T-helper 9 cell (primary cell): ENCODE data around the gene TPM2.

Experiments
- DNase-seq: peaks from one replicate; pipeline ENCODE4 v3.0.0-alpha.2; 2020

Gene TPM2

GRCh38 chr9:35691757-35692301 is 2.1 kb upstream of the TPM2 start:
- no peak for DNase-seq

GRCh38 chr9:35691334-35691650 is 1.6 kb upstream of the TPM2 start:
- DNase-seq = no peak

DNA sequence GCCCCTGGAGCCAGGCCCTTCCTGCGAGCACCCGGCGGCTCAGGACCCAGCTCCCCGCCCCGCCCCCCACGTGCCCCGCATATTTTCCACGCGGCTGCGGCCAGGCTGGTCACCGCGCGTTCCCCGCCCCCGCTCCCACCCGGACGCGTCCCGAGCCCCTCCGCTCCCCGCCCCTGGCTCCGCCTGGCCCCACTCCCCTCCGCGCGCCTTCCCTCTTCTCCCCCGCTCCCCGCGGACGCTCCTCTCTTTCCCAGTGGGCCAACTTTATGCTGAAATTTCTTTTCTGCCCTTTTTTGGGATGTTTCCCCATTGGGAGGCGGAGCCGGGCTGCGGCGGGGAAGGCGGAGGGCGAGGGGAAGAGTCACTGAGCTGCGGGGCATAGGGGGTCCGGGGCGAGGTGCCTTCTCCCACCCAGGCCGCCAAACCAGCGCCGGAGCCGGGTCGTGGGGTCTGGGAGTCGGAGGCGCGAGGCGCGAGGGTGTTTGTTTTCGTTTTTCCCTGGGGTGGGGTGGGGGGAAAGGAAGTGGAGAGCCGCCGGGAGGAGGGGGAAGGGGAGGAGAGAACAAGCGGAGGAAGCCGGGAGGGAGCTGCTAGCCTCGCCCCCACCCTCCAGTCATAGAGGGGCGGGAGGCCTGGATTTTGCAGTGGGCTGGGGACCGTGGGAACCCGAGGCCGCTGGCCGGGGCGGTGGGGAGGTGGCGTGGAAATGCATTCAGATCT is 1.0 kb upstream of the TPM2 start:
- peak; percentile 30 for DNase-seq

DNA sequence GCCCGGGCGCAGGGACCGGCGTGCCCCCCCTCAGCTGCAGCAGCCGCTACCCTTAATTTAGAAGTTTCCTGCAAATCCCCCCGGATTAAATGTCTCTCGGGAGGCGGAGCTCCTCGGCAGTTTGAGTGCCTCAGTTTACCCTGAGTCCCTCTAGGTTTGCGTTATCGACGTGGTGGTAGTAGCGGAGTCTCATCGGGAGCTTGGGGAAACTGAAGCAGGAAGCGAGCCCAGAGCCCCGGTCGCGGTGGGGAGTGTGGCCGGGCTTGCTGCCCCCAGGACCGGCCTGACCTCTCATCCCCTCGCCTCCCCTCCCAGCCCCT is 529 bp upstream of the TPM2 start:
- DNase-seq = no peak

DNA sequence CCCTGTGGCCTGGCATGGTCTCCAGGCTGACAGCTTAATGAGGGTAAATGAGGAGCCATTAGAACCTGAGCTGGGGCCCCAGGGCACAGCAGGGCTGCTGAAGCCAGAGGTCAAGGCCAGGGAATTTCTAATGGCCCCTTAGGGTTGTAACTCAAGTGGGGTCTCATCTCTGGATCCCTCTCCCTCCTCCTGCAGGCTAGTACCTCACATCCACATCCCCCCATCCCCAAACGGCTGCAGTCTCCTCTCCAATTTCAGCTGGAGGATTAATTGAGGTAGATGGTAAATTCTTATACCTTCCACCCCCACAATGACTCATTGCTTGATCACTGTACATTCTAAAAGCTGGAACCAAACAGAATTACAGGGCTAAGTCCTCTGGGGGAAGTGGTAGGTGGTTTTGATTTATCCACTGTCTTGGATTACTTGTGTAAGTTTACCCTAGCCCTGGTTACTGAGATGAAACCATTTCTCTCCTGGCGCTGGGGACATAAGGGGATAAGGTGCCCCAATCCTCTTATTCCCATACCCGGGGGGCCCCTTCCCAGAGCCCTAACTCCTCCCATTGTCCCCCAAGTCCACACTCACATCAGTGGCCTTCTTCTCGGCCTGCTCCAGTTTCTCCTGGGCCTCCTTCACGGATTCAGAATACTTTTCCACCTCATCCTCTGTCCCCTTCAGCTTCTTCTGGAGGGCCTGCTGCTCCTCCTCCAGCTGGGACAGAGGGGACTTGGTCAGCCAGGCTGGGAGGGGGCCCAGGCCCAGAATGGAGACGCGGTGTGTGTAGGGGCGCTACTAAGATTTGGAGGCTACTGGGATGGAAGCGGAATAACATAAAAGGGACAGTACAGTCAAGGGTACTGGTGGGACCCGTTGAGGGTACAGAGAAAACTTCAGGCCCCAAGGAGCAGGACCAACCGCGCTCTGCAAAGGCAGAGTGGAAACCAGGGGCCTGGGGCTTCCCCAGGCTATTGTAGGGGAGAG is 875 bp downstream of the TPM2 start:
- DNase-seq = no peak

- no peak for DNase-seq
Observed at GRCh38 chr9:35687972-35688557, 1.7 kb downstream of the TPM2 start.

DNA sequence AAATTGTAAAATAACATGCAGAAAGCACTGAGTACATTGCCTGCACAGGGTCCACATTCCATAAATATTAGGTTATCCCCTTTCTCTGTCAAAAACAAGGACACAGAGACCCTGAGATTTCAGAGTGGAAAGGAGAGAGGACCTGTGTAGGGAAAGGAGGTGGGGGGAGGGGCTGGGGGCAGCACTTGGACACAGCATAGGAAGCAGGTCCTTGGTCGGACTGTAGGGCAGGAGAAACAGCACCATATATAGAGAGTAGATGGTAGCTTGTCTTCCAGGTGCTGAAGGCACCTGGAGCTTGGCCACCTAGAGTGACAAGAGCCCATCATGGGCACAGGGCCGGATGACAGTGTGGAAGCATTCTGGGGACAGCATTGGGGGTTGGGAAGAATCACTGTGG is 2.4 kb downstream of the TPM2 start:
- no peak for DNase-seq

GRCh38 chr9:35686222-35687203 is 3.2 kb downstream of the TPM2 start:
- no peak for DNase-seq

- DNase-seq = no peak
Observed at GRCh38 chr9:35685506-35685905, 4.2 kb downstream of the TPM2 start.

DNA sequence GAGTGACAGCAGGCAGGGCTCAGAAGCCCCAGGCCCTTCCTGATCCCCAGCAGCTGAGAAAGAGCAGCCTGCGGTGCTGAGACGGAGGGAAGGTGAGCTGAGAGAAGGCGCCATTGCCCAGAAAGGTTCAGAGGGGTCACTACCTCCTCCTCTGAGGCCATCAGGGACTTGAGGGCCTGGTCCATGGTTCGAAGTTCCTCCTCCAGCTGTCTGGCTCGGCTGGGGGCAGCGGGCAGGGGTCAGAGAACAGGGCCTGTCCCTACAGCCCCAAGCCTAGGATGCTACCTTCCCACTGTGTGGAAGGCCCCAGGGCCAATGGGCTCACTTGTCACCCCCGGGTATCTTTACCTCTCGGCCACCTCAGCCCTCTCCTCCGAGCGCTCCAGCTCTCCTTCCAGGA is 4.8 kb downstream of the TPM2 start:
- DNase-seq = no peak

DNA sequence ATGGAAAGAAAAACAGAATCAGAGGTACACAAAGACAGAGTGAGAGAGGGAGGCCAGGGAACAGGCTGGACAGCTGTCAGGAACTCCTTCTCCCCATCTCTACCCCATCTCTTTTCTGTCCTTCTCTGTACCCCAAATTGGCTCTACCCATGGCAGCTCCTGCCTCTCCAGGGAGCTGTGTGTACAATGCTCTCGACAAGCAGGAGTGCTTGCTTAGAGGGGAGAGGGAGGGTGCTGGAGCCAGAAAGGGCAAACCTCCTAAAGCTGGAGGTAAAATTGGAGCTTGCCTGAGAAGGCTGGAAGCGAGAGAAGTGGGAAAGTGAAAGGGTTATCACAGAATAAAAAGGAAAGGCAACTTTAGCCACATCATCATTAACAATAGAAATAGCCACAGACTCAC is 6.4 kb downstream of the TPM2 start:
- DNase-seq = no peak

- DNase-seq = no peak
Observed at GRCh38 chr9:35682520-35683315, 7.0 kb downstream of the TPM2 start.

DNA sequence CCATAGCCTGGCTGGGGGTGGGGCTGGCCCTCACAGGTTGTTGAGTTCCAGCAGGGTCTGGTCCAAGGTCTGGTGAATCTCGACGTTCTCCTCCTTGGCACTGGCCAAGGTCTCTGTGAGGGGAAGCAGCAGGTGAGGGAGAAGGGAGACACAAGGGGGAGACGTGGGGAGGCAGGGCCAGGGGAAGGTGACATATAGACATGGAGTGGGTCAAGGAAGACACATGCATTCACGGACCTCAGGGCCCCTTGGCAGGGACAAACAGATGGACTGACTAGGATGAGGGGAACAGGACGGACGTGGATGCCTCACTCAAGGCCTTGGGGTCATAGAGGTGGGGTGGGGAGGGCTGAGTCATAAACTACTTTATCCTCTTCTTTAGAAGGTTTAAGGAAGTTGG is 7.7 kb downstream of the TPM2 start:
- no peak for DNase-seq

DNA sequence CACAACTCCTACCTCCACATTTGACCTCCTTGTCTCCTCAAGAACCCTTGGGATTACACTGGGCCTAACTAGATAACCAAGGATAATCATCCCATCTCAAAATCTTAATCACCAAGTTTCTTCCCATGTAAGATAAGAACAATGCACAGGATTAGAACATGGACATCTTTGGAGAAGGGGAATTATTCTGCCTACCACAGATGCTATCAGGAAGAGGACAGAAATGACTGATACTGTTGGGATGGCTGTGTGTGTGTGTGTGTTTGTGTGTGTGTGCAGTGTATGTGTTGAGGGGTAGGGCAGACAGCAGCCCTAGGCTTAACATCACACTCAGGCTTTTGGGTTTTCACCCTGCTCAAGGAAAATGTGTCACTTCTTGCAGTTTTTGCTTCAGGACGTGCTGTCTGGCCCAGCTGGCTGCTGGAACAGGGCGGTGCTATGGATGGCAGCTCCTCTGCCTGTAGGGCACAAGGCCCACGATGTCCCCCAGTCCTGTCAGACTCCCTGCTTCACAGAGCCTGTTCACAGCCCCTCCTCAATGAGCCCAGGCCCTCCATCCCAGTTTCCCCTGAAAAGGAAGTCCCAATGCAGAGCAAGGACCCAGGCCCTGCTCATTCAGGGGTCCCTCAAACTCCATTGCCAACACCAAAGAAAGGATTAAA is 8.3 kb downstream of the TPM2 start:
- no peak for DNase-seq

DNA sequence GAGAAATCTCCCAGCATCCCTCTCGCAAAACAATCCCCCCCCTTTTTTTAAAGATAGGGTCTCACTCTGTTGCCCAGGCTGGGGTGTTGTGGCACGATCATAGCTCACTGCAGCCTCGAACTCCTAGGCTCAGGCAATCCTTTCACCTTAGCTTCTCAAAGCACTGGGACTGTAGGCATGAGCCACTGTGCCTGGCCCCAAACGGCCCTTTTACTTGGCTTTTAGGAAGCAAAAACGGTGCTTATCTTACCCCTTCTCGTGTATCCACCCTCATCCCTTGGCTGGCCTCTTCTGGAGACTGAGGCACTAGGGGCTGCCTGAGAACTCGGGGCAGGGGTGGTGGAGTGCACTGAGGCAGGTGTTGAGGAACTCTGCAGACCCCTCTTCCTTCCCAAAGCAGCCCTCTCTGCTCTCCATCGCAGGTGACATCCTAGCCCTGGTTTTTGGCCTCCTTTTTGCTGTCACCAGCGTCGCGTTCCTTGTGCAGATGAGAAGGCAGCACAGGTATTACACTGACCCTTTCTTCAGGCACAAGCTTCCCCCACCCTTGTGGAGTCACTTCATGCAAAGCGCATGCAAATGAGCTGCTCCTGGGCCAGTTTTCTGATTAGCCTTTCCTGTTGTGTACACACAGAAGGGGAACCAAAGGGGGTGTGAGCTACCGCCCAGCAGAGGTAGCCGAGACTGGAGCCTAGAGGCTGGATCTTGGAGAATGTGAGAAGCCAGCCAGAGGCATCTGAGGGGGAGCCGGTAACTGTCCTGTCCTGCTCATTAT is 9.2 kb downstream of the TPM2 start:
- no peak for DNase-seq

DNA sequence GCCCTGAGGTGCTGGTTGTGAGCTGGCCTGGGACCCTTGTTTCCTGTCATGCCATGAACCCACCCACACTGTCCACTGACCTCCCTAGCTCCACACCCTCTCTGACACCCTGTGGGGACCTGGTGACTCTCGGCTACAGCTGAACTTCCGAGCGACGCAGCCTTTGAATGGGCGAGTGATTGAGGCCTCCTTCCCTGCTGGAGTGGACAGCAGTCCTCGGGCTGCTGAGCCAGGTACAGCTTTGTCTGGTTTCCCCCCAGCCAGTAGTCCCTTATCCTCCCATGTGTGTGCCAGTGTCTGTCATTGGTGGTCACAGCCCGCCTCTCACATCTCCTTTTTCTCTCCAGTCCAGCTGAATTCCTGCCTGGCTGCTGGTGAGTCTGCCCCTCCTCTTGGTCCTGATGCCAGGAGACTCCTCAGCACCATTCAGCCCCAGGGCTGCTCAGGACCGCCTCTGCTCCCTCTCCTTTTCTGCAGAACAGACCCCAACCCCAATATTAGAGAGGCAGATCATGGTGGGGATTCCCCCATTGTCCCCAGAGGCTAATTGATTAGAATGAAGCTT is 9.9 kb downstream of the TPM2 start:
- no peak for DNase-seq

- no peak for DNase-seq
Observed at GRCh38 chr9:35679091-35679490, 10.6 kb downstream of the TPM2 start.

DNA sequence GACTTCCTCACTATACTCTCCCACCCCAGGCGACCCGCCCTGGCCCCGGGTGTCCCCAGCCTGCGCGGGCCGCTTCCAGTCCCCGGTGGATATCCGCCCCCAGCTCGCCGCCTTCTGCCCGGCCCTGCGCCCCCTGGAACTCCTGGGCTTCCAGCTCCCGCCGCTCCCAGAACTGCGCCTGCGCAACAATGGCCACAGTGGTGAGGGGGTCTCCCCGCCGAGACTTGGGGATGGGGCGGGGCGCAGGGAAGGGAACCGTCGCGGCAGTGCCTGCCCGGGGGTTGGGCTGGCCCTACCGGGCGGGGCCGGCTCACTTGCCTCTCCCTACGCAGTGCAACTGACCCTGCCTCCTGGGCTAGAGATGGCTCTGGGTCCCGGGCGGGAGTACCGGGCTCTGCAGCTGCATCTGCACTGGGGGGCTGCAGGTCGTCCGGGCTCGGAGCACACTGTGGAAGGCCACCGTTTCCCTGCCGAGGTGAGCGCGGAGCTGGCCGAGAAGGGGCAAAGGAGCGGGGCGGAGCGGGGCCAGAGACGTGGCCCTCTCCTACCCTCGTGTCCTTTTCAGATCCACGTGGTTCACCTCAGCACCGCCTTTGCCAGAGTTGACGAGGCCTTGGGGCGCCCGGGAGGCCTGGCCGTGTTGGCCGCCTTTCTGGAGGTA is 13.9 kb downstream of the TPM2 start:
- DNase-seq = peak; percentile 27

- no peak for DNase-seq
Observed at GRCh38 chr9:35675204-35675603, 14.5 kb downstream of the TPM2 start.
